SU-DHL-6 (cell line): ENCODE measurements around the gene JKAMP.

Source experiments
- CTCF ChIP-seq: fragments of 200-600 bp; sonication (generic); IDR thresholded peaks from one replicate; pipeline ENCODE4 v1.5.1; 2017; ENCODE audit warnings: antibody characterized with exemption, mild to moderate bottlenecking, low read length, moderate library complexity; ENCODE audit not compliant: insufficient read depth, poor library complexity, severe bottlenecking
- EZH2phosphoT487 ChIP-seq: fragments of 200-600 bp; sonication (generic), shearing (Covaris generic); conservative IDR thresholded peaks from 2 replicates; pipeline ENCODE4 v1.6.1; 2018; ENCODE audit warnings: mild to moderate bottlenecking, antibody characterized with exemption, low read length, moderate library complexity, mixed read lengths

DNA sequence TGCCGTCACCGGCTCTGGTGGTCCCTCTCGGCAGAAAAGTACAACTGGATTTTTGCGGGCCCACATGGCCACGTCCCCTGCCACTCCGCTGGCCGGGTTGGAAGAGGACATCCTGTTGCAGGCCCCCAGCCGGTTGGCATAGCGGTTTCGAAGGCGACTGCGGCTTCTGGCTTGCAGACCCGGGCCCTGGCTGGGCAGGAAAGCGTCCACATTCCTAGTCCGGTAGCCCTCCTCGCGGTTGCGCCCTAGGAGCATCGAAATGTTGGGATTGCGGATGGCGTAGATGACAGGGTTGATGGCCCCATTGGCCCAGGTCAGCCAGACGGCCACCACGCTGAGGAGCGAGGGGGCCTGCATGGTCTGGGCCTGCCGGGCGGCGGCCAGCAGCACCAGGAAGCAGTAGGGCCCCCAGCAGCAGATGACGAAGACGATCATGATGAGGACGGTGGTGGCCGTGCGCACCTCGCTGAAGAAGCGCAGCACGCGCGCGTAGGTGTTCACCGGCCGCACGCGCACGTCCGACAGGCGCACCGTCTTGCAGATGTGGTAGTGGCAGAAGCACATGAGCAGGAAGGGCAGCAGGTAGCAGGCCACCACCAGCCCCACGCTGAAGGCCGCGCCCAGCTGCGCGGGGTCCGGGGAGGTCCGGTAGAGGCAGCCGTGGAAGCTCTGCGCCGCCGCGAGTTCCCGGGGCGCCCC, 20.4 kb upstream of the JKAMP start:
- TF ChIP-seq CTCF (no peak), EZH2phosphoT487 (no peak)
